Measurements from ENCODE around the gene COX6B1. TPM values are rescaled to one million over a fixed set of nuclear protein-coding genes. Genes with fewer than 3 reads are reported as not detected.

COX6B1 gene
- total and polyA plus RNA-seq, 10 donors = 208 to 837 (median 529) TPM

DNA sequence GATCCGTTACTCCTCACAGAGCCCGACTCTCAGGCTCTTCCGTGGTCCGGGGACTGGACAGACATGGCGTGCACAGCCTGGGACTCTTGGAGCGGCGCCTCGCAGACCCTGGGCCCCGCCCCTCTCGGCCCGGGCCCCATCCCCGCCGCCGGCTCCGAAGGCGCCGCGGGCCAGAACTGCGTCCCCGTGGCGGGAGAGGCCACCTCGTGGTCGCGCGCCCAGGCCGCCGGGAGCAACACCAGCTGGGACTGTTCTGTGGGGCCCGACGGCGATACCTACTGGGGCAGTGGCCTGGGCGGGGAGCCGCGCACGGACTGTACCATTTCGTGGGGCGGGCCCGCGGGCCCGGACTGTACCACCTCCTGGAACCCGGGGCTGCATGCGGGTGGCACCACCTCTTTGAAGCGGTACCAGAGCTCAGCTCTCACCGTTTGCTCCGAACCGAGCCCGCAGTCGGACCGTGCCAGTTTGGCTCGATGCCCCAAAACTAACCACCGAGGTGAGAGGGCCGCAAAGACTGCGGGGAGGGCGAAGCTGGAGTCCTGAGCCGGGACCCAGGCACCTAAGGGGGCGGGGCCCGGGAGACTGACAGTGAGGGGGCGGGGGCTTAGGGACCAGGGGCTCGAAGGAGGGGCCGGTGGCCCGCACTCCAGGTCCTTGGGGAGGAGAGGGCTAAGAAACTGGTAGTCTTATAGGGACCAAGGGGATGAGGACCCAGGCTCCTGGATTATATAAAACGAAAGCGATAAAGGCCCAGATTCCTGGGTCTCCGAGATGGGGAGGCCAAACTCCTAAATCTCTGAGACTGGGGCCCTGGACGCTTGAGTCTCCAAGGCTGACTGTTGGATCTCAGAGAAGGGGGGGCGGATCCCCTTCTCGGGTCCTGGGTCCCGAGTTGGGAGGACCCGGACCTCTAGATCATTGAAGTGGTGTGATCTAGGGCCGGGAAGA is 4.6 kb upstream of the COX6B1 start:
- TF ChIP-seq POLR2AphosphoS5 (IDR thresholded peaks at IDR 0.05) (peak; percentile 89 to 92 (median 90)), POLR2A (IDR thresholded peaks at IDR 0.05) (peak; percentile 12 to 67 (median 51))
- TF ChIP-seq, protein P1, sequence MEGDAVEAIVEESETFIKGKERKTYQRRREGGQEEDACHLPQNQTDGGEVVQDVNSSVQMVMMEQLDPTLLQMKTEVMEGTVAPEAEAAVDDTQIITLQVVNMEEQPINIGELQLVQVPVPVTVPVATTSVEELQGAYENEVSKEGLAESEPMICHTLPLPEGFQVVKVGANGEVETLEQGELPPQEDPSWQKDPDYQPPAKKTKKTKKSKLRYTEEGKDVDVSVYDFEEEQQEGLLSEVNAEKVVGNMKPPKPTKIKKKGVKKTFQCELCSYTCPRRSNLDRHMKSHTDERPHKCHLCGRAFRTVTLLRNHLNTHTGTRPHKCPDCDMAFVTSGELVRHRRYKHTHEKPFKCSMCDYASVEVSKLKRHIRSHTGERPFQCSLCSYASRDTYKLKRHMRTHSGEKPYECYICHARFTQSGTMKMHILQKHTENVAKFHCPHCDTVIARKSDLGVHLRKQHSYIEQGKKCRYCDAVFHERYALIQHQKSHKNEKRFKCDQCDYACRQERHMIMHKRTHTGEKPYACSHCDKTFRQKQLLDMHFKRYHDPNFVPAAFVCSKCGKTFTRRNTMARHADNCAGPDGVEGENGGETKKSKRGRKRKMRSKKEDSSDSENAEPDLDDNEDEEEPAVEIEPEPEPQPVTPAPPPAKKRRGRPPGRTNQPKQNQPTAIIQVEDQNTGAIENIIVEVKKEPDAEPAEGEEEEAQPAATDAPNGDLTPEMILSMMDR (IDR thresholded peaks at IDR 0.05 in 8 of 11, conservative IDR thresholded peaks at IDR 0.05 in 3 of 11) = no peak
- peaks cover 0 to 10% (median 0%) of the 10 kb centered on the region in 7 donors for H3K27me3 ChIP-seq (replicated peaks in 1 of 7)
- peaks cover 4 to 64% (median 44%) of the 10 kb centered on the region in 6 donors for H3K4me1 ChIP-seq
- intact Hi-C loops (cut with DNase I; ENCODE audit: low total_unique reads) = no loop called here
- DNase-seq = peak; percentile 96
- 0 to 1% (median 0%) methylated on average over 19 to 69 of the region's 69 CpGs for WGBS, 5 donors
- peaks cover 0 to under 1% (median 0%) of the 10 kb centered on the region in 6 donors for H3K36me3 ChIP-seq
- no peaks in the 10 kb centered on the region for H3K9me3 ChIP-seq
- H3K4me3 ChIP-seq = peak overlapping the region; percentile 64 to 84 (median 68)
- H3K27ac ChIP-seq = peak overlapping the region; percentile 61 to 95 (median 92)

DNA sequence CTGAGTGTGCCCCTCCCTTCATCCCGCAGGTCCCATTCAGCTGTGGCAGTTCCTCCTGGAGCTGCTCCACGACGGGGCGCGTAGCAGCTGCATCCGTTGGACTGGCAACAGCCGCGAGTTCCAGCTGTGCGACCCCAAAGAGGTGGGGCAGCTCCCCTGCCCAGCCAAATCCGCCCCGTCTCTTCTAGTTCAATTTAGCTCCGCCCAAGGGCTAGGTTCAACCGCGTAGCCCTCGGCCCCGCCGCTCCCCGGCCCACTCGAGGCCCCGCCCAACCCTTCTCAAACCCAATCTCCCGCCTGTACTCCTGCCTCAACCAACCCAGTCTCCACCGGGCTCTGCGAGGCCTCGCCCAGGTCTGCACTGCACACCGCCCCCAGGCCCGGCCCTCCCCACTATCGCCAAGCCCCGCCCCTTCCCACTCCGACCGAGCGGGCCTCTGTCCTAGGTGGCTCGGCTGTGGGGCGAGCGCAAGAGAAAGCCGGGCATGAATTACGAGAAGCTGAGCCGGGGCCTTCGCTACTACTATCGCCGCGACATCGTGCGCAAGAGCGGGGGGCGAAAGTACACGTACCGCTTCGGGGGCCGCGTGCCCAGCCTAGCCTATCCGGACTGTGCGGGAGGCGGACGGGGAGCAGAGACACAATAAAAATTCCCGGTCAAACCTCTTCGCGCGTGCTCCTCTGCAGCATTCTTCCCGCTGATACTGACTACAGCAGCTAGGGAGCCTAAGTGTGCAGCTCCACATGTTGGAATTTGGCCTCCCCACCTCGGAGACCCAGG is 3.7 kb upstream of the COX6B1 start:
- peak overlapping the region; percentile 64 to 84 (median 68) for H3K4me3 ChIP-seq
- peak overlapping the region; percentile 61 to 95 (median 92) for H3K27ac ChIP-seq
- intact Hi-C loops (cut with DNase I; ENCODE audit: low total_unique reads) = no loop called here
- DNase-seq = peak; percentile 99
- TF ChIP-seq POLR2A (IDR thresholded peaks at IDR 0.05) (no peak), POLR2AphosphoS5 (IDR thresholded peaks at IDR 0.05) (peak; percentile 83 to 89 (median 86))
- TF ChIP-seq, protein P1 (IDR thresholded peaks at IDR 0.05 in 8 of 11, conservative IDR thresholded peaks at IDR 0.05 in 3 of 11) = peak in 1 of 11 experiments; percentile 16
- H3K4me1 ChIP-seq = peaks cover 9 to 72% (median 53%) of the 10 kb centered on the region in 6 donors
- 1 to 2% (median 1%) methylated on average over 47 to 60 of the region's 60 CpGs for WGBS, 5 donors
- H3K9me3 ChIP-seq = no peaks in the 10 kb centered on the region
- H3K27me3 ChIP-seq (replicated peaks in 1 of 7) = peaks cover 0 to 10% (median 0%) of the 10 kb centered on the region in 7 donors
- H3K36me3 ChIP-seq = no peaks in the 10 kb centered on the region

DNA sequence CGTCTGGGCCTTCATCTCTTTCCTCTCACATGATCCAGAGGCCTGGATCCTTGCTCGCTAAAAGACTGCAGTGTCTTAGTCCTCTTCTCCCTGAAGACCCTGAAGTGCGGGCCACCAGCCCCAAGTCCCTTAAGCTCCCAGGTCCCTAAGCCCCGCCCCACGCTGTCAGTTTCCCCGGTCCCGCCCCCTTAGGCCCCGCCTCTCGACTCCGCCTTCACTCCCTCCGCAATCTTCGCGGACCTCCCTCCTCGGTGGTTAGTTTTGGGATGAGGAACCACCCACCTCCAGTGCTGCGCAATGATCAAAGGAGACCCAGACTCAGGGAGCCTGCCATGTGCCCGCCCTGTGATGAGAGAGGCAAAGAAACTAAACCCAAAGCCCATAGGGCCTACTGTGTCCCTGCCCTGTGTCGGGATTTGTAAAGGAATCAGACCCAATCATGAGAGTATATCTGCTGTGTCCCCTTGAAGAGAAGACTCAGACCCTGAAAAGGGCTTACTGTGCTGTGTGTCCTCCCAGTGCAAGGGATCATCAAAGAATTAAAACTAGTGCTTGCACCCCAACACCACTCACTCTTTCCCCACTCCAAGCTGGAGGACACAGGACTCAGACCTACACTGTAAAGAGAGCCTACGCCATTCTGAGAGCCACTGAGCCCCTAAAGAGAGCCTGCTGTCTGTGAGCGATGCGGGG is 3.0 kb upstream of the COX6B1 start:
- TF ChIP-seq POLR2A (IDR thresholded peaks at IDR 0.05) = no peak
- no peak for TF ChIP-seq POLR2AphosphoS5 (IDR thresholded peaks at IDR 0.05)
- TF ChIP-seq, protein P1 (IDR thresholded peaks at IDR 0.05 in 8 of 11, conservative IDR thresholded peaks at IDR 0.05 in 3 of 11) = no peak
- Histone ChIP-seq H3K36me3 (peaks cover 0 to 4% (median 0%) of the 10 kb centered on the region in 6 donors), H3K4me1 (peaks cover 15 to 80% (median 60%) of the 10 kb centered on the region in 6 donors), H3K27me3 (replicated peaks in 1 of 7) (peaks cover 0 to 10% (median 0%) of the 10 kb centered on the region in 7 donors), H3K4me3 (peak overlapping the region; percentile 64 to 84 (median 68)), H3K27ac (peak overlapping the region; percentile 61 to 95 (median 92)), H3K9me3 (no peaks in the 10 kb centered on the region)
- WGBS, 5 donors = 16 to 19% (median 19%) methylated on average over 19 to 20 of the region's 20 CpGs
- peak; percentile 92 for DNase-seq
- intact Hi-C loops (cut with DNase I; ENCODE audit: low total_unique reads) = no loop called here

Data from spleen (tissue), 11 donors.